Muscle of arm (tissue), 12 donors: ENCODE measurements around the gene RBM14. TPM values are rescaled to one million over a fixed set of nuclear protein-coding genes. Genes with fewer than 3 reads are reported as not detected.
"Not testable (repeated sequence)": the region's sequence is repeated elsewhere in the genome, so short reads cannot be mapped to it uniquely, and the experiment has no call there.

Experiments used
- DNase-seq: peaks from one replicate; pipeline ENCODE4 v3.0.0-alpha.2; 2013
- polyA plus RNA-seq, 12 donors: library from polyadenylated mRNA; unstranded; fragments of 120-200 nt; gene quantifications; one replicate each; pipeline ENCODE4 v1.2.1, GENCODE V29; 2013; ENCODE audit not compliant: insufficient read length in 12 of 12

RBM14 gene
- polyA plus RNA-seq, 12 donors, result 32.3 to 55.3 (median 37.4) TPM; not detected in 1

- DNase-seq, result no peak
Measured at GRCh38 chr11:66593303-66593635, 23.2 kb upstream of the RBM14 start.

- DNase-seq, result no peak
Measured at GRCh38 chr11:66593650-66594049, 22.8 kb upstream of the RBM14 start.

- DNase-seq, result no peak
Measured at GRCh38 chr11:66595245-66595904, 21.1 kb upstream of the RBM14 start.

GRCh38 chr11:66598993-66599392 is 17.4 kb upstream of the RBM14 start:
- DNase-seq, result no peak

- no peak for DNase-seq
Measured at GRCh38 chr11:66600219-66600618, 16.2 kb upstream of the RBM14 start.

- DNase-seq, result no peak
Measured at GRCh38 chr11:66600631-66601233, 15.7 kb upstream of the RBM14 start.

GRCh38 chr11:66603072-66603471 is 13.4 kb upstream of the RBM14 start:
- no peak for DNase-seq

- no peak for DNase-seq
Measured at GRCh38 chr11:66604155-66604554, 12.3 kb upstream of the RBM14 start.

- DNase-seq, result not testable (repeated sequence)
Measured at GRCh38 chr11:66606608-66607007, 9.8 kb upstream of the RBM14 start.

GRCh38 chr11:66607126-66607834 is 9.2 kb upstream of the RBM14 start:
- peak; percentile 72 for DNase-seq

- DNase-seq, result no peak
Measured at GRCh38 chr11:66609721-66610617, 6.5 kb upstream of the RBM14 start.

GRCh38 chr11:66612458-66612857 is 4.0 kb upstream of the RBM14 start:
- DNase-seq, result no peak

GRCh38 chr11:66614073-66614472 is 2.4 kb upstream of the RBM14 start:
- no peak for DNase-seq

GRCh38 chr11:66617155-66617834 is 865 bp downstream of the RBM14 start:
- DNase-seq, result no peak

GRCh38 chr11:66619080-66619554 is 2.7 kb downstream of the RBM14 start:
- no peak for DNase-seq

GRCh38 chr11:66624450-66624849 is 8.0 kb downstream of the RBM14 start:
- DNase-seq, result no peak

GRCh38 chr11:66625041-66625751 is 8.8 kb downstream of the RBM14 start:
- DNase-seq, result no peak

GRCh38 chr11:66625752-66626149 is 9.3 kb downstream of the RBM14 start:
- DNase-seq, result no peak

GRCh38 chr11:66626382-66626781 is 10.0 kb downstream of the RBM14 start:
- no peak for DNase-seq

GRCh38 chr11:66626926-66627325 is 10.5 kb downstream of the RBM14 start:
- no peak for DNase-seq
